Measurements from ENCODE around the gene NOL3.

Gene NOL3

GRCh38 chr16:67207249-67208091 lies 37.1 kb downstream of the NOL3 start:
- DNase-seq = no peak

GRCh38 chr16:67208154-67208896 lies 38.0 kb downstream of the NOL3 start:
- no peak for DNase-seq

GRCh38 chr16:67209565-67209964 lies 39.2 kb downstream of the NOL3 start:
- DNase-seq = no peak

GRCh38 chr16:67210069-67210937 lies 40.0 kb downstream of the NOL3 start:
- DNase-seq = no peak

GRCh38 chr16:67211674-67212073 lies 41.3 kb downstream of the NOL3 start:
- DNase-seq = no peak

GRCh38 chr16:67212766-67213165 lies 42.4 kb downstream of the NOL3 start:
- DNase-seq = no peak

- DNase-seq = no peak
Measured at GRCh38 chr16:67213197-67214019, 43.1 kb downstream of the NOL3 start.

- no peak for DNase-seq
Measured at GRCh38 chr16:67215706-67216105, 45.4 kb downstream of the NOL3 start.

- DNase-seq = no peak
Measured at GRCh38 chr16:67216612-67217490, 46.5 kb downstream of the NOL3 start.

GRCh38 chr16:67223992-67224391 lies 53.7 kb downstream of the NOL3 start:
- no peak for DNase-seq

Data from activated CD8-positive, alpha-beta memory T cell treated with anti-CD3 and anti-CD28 coated beads, Interleukin-2, amount 50 U/mL, for 4 hours (primary cell).